Measurements from ENCODE around the gene PIRT.

GRCh38 chr17:10773391-10773790 is 64.5 kb downstream of the PIRT start:
- TF ChIP-seq CTCF (IDR thresholded peaks at IDR 0.05) (no peak), POLR2AphosphoS5 (IDR thresholded peaks at IDR 0.05) (no peak), EP300 (IDR thresholded peaks at IDR 0.05) (no peak), POLR2A (IDR thresholded peaks at IDR 0.05) (no peak)
